Measurements from ENCODE around the gene MUC2. TPM values are rescaled to one million over a fixed set of nuclear protein-coding genes. Genes with fewer than 3 reads are reported as not detected.

MUC2 gene
- total RNA-seq, 1 experiment from 2014 or later = 0.26 TPM

GRCh38 chr11:1043563-1044096 lies 31.0 kb upstream of the MUC2 start:
- Histone ChIP-seq H3K4me1 (ENCODE audit: insufficient read depth, low read length) (peaks cover 26% of the 10 kb centered on the region), H3K4me2 (ENCODE audit: low read length) (no peak overlapping the region), H4K20me1 (ENCODE audit: low read length) (no peaks in the 10 kb centered on the region), H3K79me2 (ENCODE audit: low read length) (no peaks in the 10 kb centered on the region), H3K9me3 (ENCODE audit: low read length) (no peaks in the 10 kb centered on the region), H3F3A (ENCODE audit: low read length, unreplicated experiment) (no peaks in the 10 kb centered on the region), H3K4me3 (ENCODE audit: low read length) (no peak overlapping the region), H3K9ac (ENCODE audit: low read length) (no peak overlapping the region), H3K27me3 (ENCODE audit: low read length) (no peaks in the 10 kb centered on the region), H3K9me2 (replicated peaks; ENCODE audit: low read length) (no peaks in the 10 kb centered on the region), H3K36me3 (ENCODE audit: low read depth, low read length) (no peaks in the 10 kb centered on the region), H2AFZ (ENCODE audit: low read length) (no peak overlapping the region), H3K27ac (ENCODE audit: low read length) (no peak overlapping the region)
- DNase-seq = no peak
- no peak for ATAC-seq
- BruUV-seq (replicated peaks) = no TSS peak
- POLR2A ChIA-PET (ENCODE audit: unreplicated experiment) = no interaction called here
- intact Hi-C loops (cut with micrococcal nuclease) = no loop called here
- CTCF ChIA-PET = no interaction called here
- TF ChIP-seq CTCF (conservative IDR thresholded peaks at IDR 0.05; ENCODE audit: low read depth, low read length) = no peak
- TF ChIP-seq EZH2 (IDR thresholded peaks at IDR 0.05; ENCODE audit: low read length, unreplicated experiment) = no peak
- TF ChIP-seq EZH2phosphoT487 (IDR thresholded peaks at IDR 0.05; ENCODE audit: borderline replicate concordance, low read length) = no peak

DNA sequence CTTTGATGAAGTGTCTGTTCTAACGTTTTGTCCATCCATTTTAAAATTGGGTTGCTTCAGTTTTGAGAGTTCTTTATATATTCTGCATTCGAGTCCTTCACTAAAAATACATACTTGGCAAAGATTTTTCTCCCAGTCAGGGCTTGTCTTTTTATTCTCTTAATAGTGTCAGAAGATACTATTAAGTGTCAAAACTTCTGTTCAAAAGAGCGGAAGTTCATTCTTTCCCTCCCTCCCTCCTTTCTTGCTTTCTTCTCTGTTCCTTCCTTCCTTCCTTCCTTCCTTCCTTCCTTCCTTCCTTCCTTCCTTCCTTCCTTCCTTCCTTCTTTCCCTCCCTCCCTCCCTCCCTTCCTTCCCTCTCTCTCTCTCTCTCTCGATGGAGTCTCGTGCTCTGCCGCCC lies 30.5 kb upstream of the MUC2 start:
- intact Hi-C loops (cut with micrococcal nuclease) = no loop called here
- BruUV-seq (replicated peaks) = no TSS peak

More for the DNA sequence above, 30.5 kb upstream of the MUC2 start:
- H3F3A ChIP-seq (ENCODE audit: low read length, unreplicated experiment) = no peaks in the 10 kb centered on the region
- no peak overlapping the region for H3K4me2 ChIP-seq (ENCODE audit: low read length)
- CTCF ChIA-PET = no interaction called here
- H4K20me1 ChIP-seq (ENCODE audit: low read length) = no peaks in the 10 kb centered on the region
- no peaks in the 10 kb centered on the region for H3K79me2 ChIP-seq (ENCODE audit: low read length)
- H3K27ac ChIP-seq (ENCODE audit: low read length) = no peak overlapping the region
- H3K27me3 ChIP-seq (ENCODE audit: low read length) = no peaks in the 10 kb centered on the region
- H3K4me1 ChIP-seq (ENCODE audit: insufficient read depth, low read length) = peaks cover 26% of the 10 kb centered on the region
- POLR2A ChIA-PET (ENCODE audit: unreplicated experiment) = no interaction called here
- H3K9me3 ChIP-seq (ENCODE audit: low read length) = no peaks in the 10 kb centered on the region
- H3K4me3 ChIP-seq (ENCODE audit: low read length) = no peak overlapping the region
- no peak overlapping the region for H2AFZ ChIP-seq (ENCODE audit: low read length)
- TF ChIP-seq EZH2 (IDR thresholded peaks at IDR 0.05; ENCODE audit: low read length, unreplicated experiment) (no peak), CTCF (conservative IDR thresholded peaks at IDR 0.05; ENCODE audit: low read depth, low read length) (no peak), EZH2phosphoT487 (IDR thresholded peaks at IDR 0.05; ENCODE audit: borderline replicate concordance, low read length) (no peak)
- ATAC-seq (no peak), DNase-seq (no peak)
- H3K9ac ChIP-seq (ENCODE audit: low read length) = no peak overlapping the region
- H3K9me2 ChIP-seq (replicated peaks; ENCODE audit: low read length) = no peaks in the 10 kb centered on the region
- no peaks in the 10 kb centered on the region for H3K36me3 ChIP-seq (ENCODE audit: low read depth, low read length)

Measured in PC-3 (cell line).